Inflammatory macrophage (primary cell): Measurements from ENCODE around the gene SEMA3B.
A peak's percentile ranks its signal among the peaks of the same experiment; 100 is the strongest.
"Not testable (repeated sequence)": the region's sequence is repeated elsewhere in the genome, so short reads cannot be mapped to it uniquely, and the experiment has no call there.

ENCODE experiments used
- DNase-seq, 2 donors: peaks; one replicate each; pipeline ENCODE4 v3.0.0-alpha.2; 2020 to 2022

SEMA3B gene

DNA sequence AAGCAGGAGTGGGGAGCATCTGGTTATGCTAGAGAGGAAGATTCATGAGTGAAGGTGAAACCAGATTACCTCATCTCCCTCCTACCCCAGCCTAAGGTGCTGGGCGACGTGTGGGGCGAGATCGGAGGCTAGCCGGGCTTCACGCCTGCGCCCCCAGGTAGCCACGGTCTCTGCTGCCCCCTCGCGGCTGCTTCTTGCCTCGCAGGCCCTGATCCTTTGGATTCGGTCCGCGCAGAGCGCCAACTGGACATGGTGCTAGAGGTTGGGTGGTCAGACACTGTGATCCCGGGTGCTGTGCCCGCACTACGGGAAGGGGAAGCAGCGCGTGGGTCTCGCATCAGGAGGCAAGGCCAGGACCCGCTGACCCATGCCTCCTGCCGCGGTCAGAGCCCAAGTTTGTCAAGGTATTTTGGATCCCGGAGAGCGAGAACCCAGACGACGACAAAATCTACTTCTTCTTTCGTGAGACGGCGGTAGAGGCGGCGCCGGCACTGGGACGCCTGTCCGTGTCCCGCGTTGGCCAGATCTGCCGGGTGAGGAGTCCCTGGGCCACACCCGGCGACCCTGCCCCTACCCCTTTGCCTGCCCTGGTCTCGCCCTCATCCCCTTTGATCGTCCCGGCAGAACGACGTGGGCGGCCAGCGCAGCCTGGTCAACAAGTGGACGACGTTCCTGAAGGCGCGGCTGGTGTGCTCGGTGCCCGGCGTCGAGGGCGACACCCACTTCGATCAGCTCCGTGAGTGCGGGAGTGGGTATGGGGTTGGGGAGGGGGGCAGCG is 4.2 kb downstream of the SEMA3B start:
- peak; percentile 85 to 89 for DNase-seq

DNA sequence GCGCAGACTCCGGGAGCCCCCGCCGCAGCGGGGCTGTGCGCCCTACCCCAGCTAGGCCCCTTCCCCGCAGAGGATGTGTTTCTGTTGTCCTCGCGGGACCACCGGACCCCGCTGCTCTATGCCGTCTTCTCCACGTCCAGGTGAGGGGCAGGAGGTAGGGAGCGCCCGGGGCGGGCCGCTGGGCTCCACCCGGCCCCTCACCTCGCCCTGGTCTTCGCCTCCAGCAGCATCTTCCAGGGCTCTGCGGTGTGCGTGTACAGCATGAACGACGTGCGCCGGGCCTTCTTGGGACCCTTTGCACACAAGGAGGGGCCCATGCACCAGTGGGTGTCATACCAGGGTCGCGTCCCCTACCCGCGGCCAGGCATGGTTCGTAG is 4.7 kb downstream of the SEMA3B start:
- DNase-seq: no peak

DNA sequence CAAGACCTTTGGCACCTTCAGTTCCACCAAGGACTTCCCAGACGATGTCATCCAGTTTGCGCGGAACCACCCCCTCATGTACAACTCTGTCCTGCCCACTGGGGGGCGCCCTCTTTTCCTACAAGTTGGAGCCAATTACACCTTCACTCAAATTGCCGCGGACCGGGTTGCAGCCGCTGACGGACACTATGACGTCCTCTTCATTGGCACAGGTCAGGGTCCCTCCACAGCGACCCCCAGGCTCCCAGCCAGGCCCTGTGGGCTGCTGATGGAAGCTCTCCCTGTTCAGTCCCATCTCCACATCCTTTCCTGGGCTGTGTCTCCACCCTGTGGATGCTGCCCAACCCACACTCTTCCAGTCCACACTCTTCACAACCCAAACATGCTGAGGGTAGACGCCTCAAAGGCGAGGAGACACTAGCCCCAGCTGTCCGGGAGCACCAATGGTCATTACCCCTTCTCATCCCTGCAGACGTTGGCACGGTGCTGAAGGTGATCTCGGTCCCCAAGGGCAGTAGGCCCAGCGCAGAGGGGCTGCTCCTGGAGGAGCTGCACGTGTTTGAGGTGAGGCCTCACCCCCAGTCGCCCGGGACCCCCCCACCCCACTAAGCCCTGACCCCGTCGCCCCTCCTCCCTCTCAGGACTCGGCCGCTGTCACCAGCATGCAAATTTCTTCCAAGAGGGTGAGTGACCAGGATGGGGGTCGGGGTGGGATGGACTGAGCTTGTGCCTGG is 5.6 kb downstream of the SEMA3B start:
- peak; percentile 15 to 73 for DNase-seq

DNA sequence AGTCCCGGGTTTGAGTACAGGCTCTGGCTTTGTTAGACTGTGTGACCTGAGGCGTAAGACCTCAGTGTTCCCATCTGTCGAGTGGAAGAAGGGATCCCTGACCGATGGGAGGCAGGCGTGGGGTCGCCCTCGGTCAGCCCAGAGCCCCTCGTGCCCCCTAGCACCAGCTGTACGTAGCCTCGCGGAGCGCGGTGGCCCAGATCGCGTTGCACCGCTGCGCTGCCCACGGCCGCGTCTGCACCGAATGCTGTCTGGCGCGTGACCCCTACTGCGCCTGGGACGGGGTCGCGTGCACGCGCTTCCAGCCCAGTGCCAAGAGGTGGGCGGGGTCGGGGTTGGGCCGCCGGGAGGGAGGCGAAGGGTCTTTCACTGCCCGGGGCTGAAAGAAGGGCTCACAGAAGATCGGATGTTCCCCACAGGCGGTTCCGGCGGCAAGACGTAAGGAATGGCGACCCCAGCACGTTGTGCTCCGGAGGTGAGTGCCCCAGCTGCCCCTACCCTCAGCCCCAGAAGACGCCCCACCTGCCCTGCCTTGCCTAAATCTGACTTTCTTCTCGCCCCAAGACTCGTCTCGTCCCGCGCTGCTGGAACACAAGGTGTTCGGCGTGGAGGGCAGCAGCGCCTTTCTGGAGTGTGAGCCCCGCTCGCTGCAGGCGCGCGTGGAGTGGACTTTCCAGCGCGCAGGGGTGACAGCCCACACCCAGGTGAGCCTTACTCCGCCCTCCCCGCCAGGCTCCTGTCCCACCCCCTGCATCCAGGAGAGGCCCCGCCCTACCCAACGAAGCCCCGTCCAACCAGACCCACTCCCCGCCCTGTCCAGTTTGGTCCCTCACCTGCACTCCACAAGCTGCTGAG is 6.4 kb downstream of the SEMA3B start:
- no peak for DNase-seq

DNA sequence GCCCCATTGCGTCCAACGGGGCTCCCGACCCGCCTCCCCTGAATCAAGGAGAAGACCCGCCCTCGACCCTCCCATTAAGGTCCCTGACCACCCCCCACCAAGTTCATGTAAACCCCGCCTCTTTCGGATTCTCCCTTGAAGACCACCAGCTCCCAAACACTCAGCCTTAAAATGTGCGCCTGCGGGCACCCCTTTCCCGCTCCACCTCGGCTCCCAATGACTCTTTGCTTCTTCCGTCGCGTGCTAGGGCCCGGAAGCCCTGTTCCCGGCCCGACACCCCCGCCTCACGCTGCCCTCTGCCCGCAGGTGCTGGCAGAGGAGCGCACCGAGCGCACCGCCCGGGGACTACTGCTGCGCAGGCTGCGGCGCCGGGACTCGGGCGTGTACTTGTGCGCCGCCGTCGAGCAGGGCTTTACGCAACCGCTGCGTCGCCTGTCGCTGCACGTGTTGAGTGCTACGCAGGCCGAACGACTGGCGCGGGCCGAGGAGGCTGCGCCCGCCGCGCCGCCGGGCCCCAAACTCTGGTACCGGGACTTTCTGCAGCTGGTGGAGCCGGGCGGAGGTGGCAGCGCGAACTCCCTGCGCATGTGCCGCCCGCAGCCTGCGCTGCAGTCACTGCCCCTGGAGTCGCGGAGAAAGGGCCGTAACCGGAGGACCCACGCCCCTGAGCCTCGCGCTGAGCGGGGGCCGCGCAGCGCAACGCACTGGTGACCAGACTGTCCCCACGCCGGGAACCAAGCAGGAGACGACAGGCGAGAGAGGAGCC is 7.2 kb downstream of the SEMA3B start:
- no peak for DNase-seq

DNA sequence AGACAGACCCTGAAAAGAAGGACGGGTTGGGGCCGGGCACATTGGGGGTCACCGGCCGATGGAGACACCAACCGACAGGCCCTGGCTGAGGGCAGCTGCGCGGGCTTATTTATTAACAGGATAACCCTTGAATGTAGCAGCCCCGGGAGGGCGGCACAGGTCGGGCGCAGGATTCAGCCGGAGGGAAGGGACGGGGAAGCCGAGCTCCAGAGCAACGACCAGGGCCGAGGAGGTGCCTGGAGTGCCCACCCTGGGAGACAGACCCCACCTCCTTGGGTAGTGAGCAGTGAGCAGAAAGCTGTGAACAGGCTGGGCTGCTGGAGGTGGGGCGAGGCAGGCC is 7.8 kb downstream of the SEMA3B start:
- no peak for DNase-seq

DNA sequence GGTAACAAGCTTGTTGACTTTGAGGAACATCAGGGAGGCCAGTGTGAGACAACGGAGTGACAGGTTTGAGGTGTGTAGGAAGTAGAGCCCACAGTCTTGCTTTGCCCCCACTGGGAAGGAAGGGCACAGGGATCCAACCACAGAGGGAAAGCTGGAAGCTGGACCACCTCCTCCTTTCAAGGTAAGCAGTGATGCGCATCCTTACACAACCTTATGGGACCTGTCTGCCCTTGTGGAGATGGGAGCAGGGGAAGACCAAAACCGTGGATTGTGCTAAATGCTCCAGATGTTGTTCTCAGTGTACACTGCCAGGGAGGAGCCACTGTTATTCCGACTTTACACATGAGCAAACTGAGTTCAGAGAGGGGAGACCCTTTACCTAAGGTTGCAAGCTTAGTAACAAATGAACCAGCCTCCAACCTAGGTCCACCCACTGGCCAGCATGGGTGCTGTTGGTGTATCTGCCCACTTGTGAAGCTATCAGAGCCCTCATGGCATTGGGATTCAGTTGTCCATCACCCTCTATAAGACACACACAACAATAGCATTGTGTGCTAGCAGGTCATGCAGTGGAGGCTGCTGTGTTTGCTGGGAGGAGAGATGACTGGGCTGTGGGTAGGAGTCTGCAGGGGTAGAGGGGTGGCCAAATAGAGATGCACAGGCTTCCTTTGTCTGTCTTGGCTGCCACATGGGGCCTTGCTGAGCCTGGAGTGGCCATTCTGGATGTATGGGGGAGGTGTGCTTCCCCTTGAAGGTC is 9.4 kb downstream of the SEMA3B start:
- DNase-seq: no peak

DNA sequence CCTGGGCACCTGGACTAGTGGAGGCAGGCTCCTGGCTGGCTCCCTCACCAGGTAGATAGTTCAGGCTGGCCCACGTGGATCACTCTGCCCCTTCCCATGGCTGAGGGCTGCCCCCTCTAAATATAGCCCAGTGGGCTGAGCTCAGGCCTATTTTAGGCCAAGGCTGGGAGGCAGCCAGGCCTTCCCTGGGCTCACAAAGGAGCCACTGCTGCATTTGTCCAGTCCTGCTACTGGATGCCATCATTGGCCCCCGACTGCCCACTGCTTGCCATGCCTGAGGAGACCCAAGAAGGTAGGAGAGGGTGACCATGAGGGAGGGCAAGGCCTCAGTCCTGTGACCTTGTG is 9.9 kb downstream of the SEMA3B start, which contains the start of gene LSMEM2:
Gene LSMEM2 (plus strand): TSS at position 208 of the 345 bp plus-strand sequence. CDS start 27 bp downstream, at position 235.
- DNase-seq: no peak

DNA sequence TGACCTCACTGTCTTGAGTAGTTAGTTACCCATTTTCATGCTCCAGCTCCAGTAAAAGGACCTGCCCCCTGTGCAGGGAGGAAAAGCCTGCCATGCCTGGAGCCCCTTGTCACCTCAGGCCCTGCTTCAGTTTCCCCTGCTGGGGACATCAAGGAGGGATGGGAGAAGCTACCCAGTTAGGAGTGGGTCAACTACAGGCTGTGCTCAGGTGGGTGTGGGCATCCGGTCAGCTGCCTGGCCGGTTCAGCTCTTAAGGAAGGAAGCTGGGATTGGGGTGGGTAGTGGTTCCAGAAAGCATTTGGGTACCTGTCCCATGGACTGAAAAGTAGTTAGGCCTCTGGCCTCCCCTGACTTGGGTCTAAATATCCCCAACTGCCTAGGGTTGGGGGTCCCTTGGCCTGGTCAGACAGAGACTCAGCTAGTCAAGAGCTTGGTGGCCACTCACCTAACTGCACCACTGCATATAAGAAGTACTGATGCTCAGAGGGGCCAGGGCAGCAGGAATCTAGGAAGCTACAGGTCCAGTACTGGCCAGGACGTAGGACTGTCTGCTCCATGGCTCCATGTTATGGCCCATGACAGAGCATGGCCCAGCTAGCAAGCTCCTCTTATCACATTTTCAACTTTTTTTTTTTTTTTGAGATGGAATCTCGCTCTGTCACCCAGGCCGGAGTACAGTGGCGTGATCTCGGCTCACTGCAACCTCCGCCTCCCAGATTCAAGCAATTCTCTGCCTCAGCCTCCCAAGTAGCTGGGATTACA is 10.5 kb downstream of the SEMA3B start:
- no peak for DNase-seq

DNA sequence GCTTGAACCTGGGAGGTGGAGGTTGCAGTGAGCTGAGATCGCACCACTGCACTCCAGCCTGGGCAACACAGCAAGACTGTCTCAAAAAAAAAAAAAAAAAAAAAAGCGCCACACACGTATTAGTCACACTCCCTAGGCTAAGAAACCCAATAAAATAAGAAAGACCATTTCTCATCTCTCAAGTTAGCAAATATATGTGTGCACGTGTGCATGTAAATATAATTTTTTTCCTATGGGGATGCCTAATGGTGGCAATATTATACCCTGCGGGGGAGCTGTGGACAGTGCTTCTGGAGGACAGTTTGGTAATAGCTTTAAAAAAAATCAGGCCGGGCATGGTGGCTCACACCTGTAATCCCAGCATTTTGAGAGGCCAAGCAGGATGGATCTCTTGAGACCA is 15.2 kb downstream of the SEMA3B start:
- not testable (repeated sequence) for DNase-seq

DNA sequence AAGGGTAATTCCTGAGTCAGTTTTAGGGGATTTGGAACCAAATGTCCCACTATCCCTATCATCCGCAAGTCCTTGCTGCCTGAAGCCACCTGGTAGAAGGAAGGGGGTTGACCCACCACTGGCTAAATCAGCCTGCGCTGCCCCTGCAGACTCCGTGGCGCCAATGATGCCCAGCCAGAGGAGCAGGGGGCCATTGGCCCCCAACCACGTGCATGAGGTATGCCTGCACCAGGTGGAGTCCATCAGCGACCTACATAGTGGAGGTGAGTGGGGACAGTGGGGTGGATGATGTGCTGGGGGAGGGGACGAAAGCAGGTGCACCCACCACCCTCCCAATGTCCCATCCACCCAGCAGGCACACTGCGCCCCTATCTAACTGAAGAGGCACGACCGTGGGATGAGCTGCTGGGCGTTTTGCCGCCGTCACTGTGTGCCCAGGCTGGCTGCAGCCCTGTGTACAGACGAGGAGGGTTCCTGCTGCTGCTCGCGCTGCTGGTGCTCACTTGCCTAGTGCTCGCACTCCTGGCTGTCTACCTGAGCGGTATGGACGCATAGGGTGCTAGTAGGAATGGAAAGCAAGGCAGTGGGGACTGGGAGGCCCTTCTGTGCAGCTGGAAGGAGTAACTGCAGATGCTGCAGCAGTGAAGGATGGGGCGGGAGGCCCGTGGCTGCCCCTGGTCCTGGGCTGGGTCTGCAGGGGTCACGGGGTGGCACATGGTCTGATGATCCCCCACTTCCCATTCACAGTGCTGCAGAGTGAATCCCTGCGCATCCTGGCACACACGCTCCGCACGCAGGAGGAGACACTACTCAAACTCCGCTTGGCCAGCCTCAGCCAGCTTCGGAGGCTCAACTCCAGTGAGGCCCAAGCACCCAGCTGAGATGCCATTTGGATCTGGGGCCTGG is 17.6 kb downstream of the SEMA3B start:
- no peak for DNase-seq

DNA sequence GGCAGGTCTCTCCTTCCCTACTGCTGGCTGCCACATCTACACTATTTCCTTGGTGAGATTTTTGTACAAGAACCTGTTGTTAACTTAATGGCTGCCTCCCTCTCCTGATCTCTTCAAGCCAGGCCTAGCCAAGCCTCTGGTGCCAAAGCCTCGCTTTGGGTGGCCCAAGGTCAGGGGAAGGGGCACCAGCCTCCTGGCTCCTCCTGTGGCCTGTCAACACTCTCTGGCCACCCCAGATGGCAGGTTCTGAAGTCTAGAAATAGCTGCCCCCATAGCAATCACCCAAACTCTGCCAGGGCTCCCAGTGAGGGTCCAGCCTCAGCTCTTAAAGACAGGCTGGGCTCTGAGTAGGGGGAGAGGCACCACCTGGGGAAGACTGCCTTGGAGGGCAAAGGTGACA is 18.3 kb downstream of the SEMA3B start:
- DNase-seq: no peak

DNA sequence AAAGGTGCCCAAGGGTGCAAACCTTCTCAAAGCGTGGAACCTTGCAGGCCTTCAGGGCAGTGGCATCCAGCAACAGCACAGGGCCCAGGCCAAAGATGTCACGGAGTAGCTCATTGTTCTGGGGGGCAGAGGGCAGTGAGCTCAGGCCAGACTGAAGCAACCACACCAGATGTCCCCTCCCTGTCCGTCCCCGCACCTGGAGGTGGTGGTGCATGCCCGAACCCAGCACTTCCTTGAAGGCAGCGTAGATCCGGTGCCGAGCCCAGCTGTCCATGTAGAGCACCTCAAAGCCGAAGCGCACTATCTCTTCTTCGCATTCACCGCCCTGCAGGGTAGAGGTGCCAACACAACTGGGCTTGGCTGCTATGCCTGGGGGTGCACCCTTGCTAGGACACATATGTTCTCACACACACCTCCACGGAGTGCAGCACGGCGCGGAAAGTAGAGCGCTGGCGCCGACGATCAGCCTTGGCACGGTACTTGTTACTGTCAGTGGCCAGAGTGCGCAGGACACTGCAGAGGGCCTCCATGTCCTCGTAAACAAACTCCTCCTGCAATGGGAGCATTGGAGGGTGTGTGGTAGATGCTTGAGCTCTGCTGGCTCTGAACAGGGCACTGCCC is 19.6 kb downstream of the SEMA3B start:
- DNase-seq: no peak

DNA sequence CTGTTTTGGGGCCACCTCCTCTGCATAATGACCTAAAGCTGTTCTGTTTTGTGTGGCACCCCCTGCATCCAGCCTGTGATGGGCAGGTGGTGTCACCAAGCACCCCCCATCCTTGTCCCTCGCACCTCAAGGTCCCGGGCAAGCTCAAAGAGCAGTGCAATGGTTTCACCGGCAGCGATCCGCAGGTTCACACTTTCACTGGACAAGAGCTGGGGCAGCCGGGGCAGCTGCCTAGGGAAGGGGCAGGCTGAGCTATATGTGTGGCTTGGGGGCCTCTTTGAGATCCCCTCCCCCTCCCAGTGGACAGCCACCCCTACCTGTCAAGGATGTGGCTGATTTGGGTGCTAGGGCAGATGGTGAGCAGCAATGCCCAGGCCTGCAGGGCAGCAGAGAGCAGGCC is 20.2 kb downstream of the SEMA3B start:
- DNase-seq: no peak

DNA sequence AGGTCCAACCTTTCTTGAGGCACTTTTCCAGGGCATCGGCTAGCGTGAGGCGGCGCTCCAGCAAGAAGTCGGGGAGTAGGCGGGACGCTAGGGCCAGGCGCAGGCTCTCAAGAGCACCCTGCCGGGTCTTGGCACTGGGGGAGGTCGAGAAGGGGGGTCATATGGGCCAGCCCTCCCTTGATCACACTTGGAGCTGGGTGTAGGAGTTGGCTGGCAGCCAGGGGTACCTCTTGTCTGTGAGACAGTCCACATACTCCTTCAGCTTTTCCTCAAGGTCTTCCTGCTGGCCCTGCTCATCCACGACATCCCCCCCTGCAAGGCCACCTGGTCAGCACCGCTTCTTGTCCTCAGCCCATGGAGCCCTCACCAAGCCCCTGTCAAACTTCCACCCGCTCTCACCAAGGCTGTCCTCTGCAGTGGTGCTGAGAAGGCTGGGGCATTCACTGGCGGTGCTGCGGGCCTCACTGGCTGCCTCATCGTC is 21.3 kb downstream of the SEMA3B start:
- no peak for DNase-seq

DNA sequence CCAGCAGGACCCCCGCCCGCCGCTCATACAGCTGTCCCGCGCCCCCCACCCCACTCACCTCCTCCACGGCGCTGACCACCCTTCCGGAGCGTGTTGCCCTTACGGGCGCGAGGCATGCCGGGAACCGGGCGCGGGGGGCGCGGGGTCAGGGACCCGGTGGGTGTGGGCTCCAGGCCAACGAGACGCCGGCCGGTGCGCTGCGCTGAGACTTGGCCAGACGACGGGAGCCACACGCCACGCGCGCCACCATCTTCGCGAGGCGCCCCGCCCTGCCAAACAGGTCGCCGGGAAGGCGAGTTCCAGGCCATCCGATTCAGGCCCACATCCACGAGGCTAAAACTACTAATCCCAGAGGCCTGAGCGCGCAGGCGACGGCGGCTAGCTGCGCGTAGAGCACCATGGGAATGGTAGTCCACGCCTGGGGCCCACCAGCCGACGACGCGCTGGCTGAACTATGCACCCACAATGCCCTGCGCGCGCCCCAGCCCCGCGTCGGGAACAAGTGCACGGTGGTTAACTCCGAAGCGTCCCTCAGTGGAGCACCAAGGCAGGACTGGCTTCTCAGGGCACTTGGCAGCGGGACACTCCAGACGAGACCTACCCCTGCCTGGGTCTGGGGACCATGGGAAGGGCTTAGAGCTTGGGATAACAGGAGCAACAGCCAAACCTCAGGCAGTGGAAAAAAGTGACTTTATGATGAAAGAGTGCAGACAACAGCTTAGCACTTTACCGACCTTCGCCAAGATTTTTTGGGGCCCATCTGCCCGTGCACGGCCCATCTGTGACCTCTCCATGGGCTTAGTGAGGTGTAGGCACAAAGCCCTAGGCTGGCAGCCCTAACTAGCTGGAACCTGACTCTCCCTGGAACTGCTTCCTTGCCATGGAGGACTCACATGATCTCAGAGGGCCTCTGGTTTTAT is 23.5 kb downstream of the SEMA3B start, which contains the start of gene IFRD2:
Gene IFRD2 (minus strand): TSS at position 271 of the 920 bp plus-strand sequence. CDS start 155 bp downstream, at position 116.
- peak; percentile 98 for DNase-seq

DNA sequence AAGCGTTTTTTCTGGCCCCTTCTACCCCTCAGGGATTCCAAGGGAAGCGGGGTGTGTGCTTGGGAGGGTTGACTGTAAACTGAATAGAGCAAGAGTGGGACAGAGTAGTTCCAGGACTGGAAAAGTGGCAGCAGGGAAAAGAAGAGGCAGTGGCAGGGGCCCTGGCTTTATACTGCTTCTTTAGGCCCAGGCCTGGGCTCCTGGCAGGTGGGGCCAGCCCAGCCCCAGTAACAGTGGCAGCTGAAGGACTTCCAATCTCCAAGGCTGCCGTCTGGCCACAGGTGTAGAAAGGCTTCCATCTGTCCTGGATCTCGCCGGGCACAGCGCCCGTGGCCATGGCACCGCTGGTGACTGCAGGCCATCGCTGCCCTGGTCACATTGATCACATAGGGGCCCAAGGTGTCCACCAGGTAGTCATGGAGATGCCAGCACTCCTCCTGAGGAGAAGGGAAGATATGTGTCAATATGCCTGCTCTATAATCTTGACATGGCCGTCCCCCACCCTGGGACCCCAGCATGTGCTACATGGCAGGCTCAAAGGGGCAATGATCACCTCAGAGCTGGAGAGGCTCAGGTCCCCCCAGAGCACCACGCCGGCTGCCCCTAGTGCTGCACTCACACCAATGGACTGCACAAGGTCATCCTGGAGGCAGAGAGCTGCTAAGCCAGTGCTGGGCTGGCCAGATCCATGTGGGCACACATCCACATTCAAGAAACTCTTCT is 24.3 kb downstream of the SEMA3B start:
- DNase-seq: no peak
